Cardiac fibroblast (primary cell): Measurements from ENCODE around the gene VASN.

Source experiments
- DNase-seq, 2 donors: peaks; one replicate each; pipeline versions ENCODE4 v3.0.0 to v3.0.0-alpha.2; 2010; ENCODE audit warnings: low read depth in 2 of 2
- H3K4me3 ChIP-seq, 2 donors: replicated peaks in 1 of 2; 1 replicate in 1 of 2; 2 replicates in 1 of 2; pipeline ENCODE4 v1.5.1; 2011; ENCODE audit warnings: low read depth in 2 of 2, low read length in 2 of 2, mild to moderate bottlenecking in 2 of 2, moderate library complexity in 1 of 2
- CTCF ChIP-seq: IDR thresholded peaks from one replicate; pipeline ENCODE4 v1.5.1; 2011; ENCODE audit warnings: low read depth, mild to moderate bottlenecking, low read length, inconsistent platforms

Gene VASN

GRCh38 chr16:4349332-4349731 lies 22.3 kb upstream of the VASN start:
- no peak for DNase-seq
- no peak overlapping the region for H3K4me3 ChIP-seq
- TF ChIP-seq CTCF, result no peak

GRCh38 chr16:4350365-4350786 lies 21.3 kb upstream of the VASN start:
- DNase-seq, result no peak
- H3K4me3 ChIP-seq, result peak overlapping the region; percentile 71 to 88
- TF ChIP-seq CTCF, result no peak

- H3K4me3 ChIP-seq, result peak within 1 kb of the TSS; percentile 71 to 88
- no peak for TF ChIP-seq CTCF
- DNase-seq, result peak; percentile 94 to 96
These were observed 20.6 kb upstream of the VASN start, which contains the start of gene PAM16 for GRCh38 chr16:4350787-4351659. TSS of gene PAM16 (minus strand) at chr16:4351321. CDS start at chr16:4351234, 87 bp downstream.

GRCh38 chr16:4351880-4352279 lies 19.8 kb upstream of the VASN start:
- no peak overlapping the region for H3K4me3 ChIP-seq
- DNase-seq, result peak in 1 of 2 donors; percentile 69
- no peak for TF ChIP-seq CTCF

- DNase-seq, result no peak
- TF ChIP-seq CTCF, result no peak
- H3K4me3 ChIP-seq, result no peak overlapping the region
These were observed 18.8 kb upstream of the VASN start for GRCh38 chr16:4352843-4353242.

GRCh38 chr16:4353675-4354074 lies 18.0 kb upstream of the VASN start:
- no peak for TF ChIP-seq CTCF
- no peak overlapping the region for H3K4me3 ChIP-seq
- no peak for DNase-seq
